IPS DF 6.9 (cell line): ENCODE data around the gene SOX14.
A peak's percentile ranks its signal among the peaks of the same experiment; 100 is the strongest.

ENCODE experiments used
- DNase-seq: peaks from one replicate; pipeline ENCODE4 v3.0.0-alpha.2; 2013; ENCODE audit warnings: low read depth, low spot score
- H3K27ac ChIP-seq: one replicate; pipeline ENCODE4 v1.5.1; 2013; ENCODE audit warnings: low read length, control low read depth
- H3K27me3 ChIP-seq: 2 replicates; pipeline ENCODE4 v1.6.1; 2013; ENCODE audit warnings: mild to moderate bottlenecking, low read length; ENCODE audit not compliant: control insufficient read depth, insufficient read depth
- H3K36me3 ChIP-seq: 2 replicates; pipeline ENCODE4 v1.6.1; 2013; ENCODE audit warnings: low read length; ENCODE audit not compliant: control insufficient read depth, insufficient read depth
- H3K4me1 ChIP-seq: 2 replicates; pipeline ENCODE4 v1.6.1; 2013; ENCODE audit warnings: low read length; ENCODE audit not compliant: control insufficient read depth, insufficient read depth
- H3K4me3 ChIP-seq: 2 replicates; pipeline ENCODE4 v1.5.1; 2013; ENCODE audit warnings: mild to moderate bottlenecking, low read length
- H3K9me3 ChIP-seq: 2 replicates; pipeline ENCODE4 v1.6.1; 2013; ENCODE audit warnings: low read length, inconsistent platforms; ENCODE audit not compliant: control insufficient read depth, insufficient read depth
- WGBS: extraction: QIAGEN DNeasy Blood & Tissue Kit; methylation state at CpG from one replicate; pipeline ENCODE4 v1.1.7; 2013; ENCODE audit warnings: mixed read lengths, missing lambda C conversion rate; ENCODE audit not compliant: insufficient read length, insufficient coverage; 5-methylcytosine and 5-hydroxymethylcytosine counted together

Gene SOX14

GRCh38 chr3:137761563-137762503 lies 2.3 kb upstream of the SOX14 start:
- Histone ChIP-seq H3K27me3 (peaks cover 68% of the 10 kb centered on the region), H3K36me3 (no peaks in the 10 kb centered on the region), H3K9me3 (no peaks in the 10 kb centered on the region), H3K4me3 (no peak overlapping the region), H3K4me1 (peaks cover 16% of the 10 kb centered on the region), H3K27ac (no peak overlapping the region)
- WGBS, result no CpG with 5 or more reads among the region's 54 CpGs
- no peak for DNase-seq

- H3K27ac ChIP-seq, result no peak overlapping the region
- no peak overlapping the region for H3K4me3 ChIP-seq
- no peaks in the 10 kb centered on the region for H3K9me3 ChIP-seq
- no peak for DNase-seq
- H3K27me3 ChIP-seq, result peaks cover 73% of the 10 kb centered on the region
- no CpG with 5 or more reads among the region's 34 CpGs for WGBS
- no peaks in the 10 kb centered on the region for H3K36me3 ChIP-seq
- H3K4me1 ChIP-seq, result peaks cover 19% of the 10 kb centered on the region
Measured at GRCh38 chr3:137762674-137763593, 1.2 kb upstream of the SOX14 start.

GRCh38 chr3:137763594-137763938 lies 549 bp upstream of the SOX14 start:
- H3K4me1 ChIP-seq, result peaks cover 20% of the 10 kb centered on the region
- no peaks in the 10 kb centered on the region for H3K9me3 ChIP-seq
- no peak overlapping the region for H3K27ac ChIP-seq
- DNase-seq, result no peak
- no CpG with 5 or more reads among the region's 18 CpGs for WGBS
- H3K27me3 ChIP-seq, result peaks cover 79% of the 10 kb centered on the region
- H3K4me3 ChIP-seq, result no peak overlapping the region
- H3K36me3 ChIP-seq, result no peaks in the 10 kb centered on the region

- WGBS, result no CpG with 5 or more reads among the region's 58 CpGs
- DNase-seq, result no peak
- Histone ChIP-seq H3K27ac (no peak overlapping the region), H3K27me3 (peaks cover 86% of the 10 kb centered on the region), H3K9me3 (no peaks in the 10 kb centered on the region), H3K4me3 (peak overlapping the region; percentile 11; the same call in 1 of the 2 replicates), H3K4me1 (peaks cover 23% of the 10 kb centered on the region), H3K36me3 (no peaks in the 10 kb centered on the region)
Measured at GRCh38 chr3:137764563-137765309, 621 bp downstream of the SOX14 start.

GRCh38 chr3:137765310-137766033 lies 1.4 kb downstream of the SOX14 start:
- H3K9me3 ChIP-seq, result no peaks in the 10 kb centered on the region

GRCh38 chr3:137766041-137766875 lies 2.1 kb downstream of the SOX14 start:
- no peak overlapping the region for H3K27ac ChIP-seq
- no peak for DNase-seq
- H3K36me3 ChIP-seq, result no peaks in the 10 kb centered on the region
- H3K27me3 ChIP-seq, result peaks cover 87% of the 10 kb centered on the region
- H3K9me3 ChIP-seq, result no peaks in the 10 kb centered on the region
- H3K4me1 ChIP-seq, result peaks cover 29% of the 10 kb centered on the region
- WGBS, result no CpG with 5 or more reads among the region's 21 CpGs
- no peak overlapping the region for H3K4me3 ChIP-seq

More at GRCh38 chr3:137765310-137766033, 1.4 kb downstream of the SOX14 start:
- DNase-seq, result no peak
- H3K27me3 ChIP-seq, result peaks cover 87% of the 10 kb centered on the region
- H3K27ac ChIP-seq, result no peak overlapping the region
- peaks cover 28% of the 10 kb centered on the region for H3K4me1 ChIP-seq
- WGBS, result no CpG with 5 or more reads among the region's 27 CpGs
- peak overlapping the region; percentile 11; the same call in 1 of the 2 replicates for H3K4me3 ChIP-seq
- H3K36me3 ChIP-seq, result no peaks in the 10 kb centered on the region

- H3K4me3 ChIP-seq, result no peak overlapping the region
- peaks cover 25% of the 10 kb centered on the region for H3K4me1 ChIP-seq
- no peak for DNase-seq
- no peaks in the 10 kb centered on the region for H3K36me3 ChIP-seq
- no peak overlapping the region for H3K27ac ChIP-seq
- no peaks in the 10 kb centered on the region for H3K9me3 ChIP-seq
- no CpG with 5 or more reads among the region's 22 CpGs for WGBS
- peaks cover 87% of the 10 kb centered on the region for H3K27me3 ChIP-seq
Measured at GRCh38 chr3:137766876-137767537, 2.9 kb downstream of the SOX14 start.

GRCh38 chr3:137767538-137768360 lies 3.6 kb downstream of the SOX14 start:
- no peak overlapping the region for H3K4me3 ChIP-seq
- H3K36me3 ChIP-seq, result no peaks in the 10 kb centered on the region
- WGBS, result no CpG with 5 or more reads among the region's 36 CpGs
- no peaks in the 10 kb centered on the region for H3K9me3 ChIP-seq
- no peak overlapping the region for H3K27ac ChIP-seq
- no peak for DNase-seq
- H3K4me1 ChIP-seq, result peaks cover 25% of the 10 kb centered on the region
- H3K27me3 ChIP-seq, result peaks cover 85% of the 10 kb centered on the region
